GM23248 (cell line): Measurements from ENCODE around the gene CNRIP1. TPM values are rescaled to one million over a fixed set of nuclear protein-coding genes. Genes with fewer than 3 reads are reported as not detected.

Source experiments
- DNase-seq: peaks from one replicate; pipeline ENCODE4 v3.0.0-alpha.2; 2015
- H2AFZ ChIP-seq: fragments of 200-600 bp; sonication (generic); 2 replicates; pipeline ENCODE4 v1.6.1; 2016; ENCODE audit warnings: antibody characterized with exemption
- H3F3A ChIP-seq: fragments of 200-600 bp; sonication (generic); 2 replicates; pipeline ENCODE4 v1.6.1; 2016; ENCODE audit warnings: mild to moderate bottlenecking, antibody characterized with exemption, mixed run types; ENCODE audit not compliant: insufficient read depth
- H3K27ac ChIP-seq: fragments of 200-600 bp; sonication (generic); 2 replicates; pipeline ENCODE4 v1.5.1; 2016; ENCODE audit warnings: mild to moderate bottlenecking
- H3K27me3 ChIP-seq: fragments of 200-600 bp; sonication (generic); replicated peaks from 2 replicates; pipeline ENCODE4 v1.6.1; 2016; ENCODE audit warnings: mild to moderate bottlenecking; ENCODE audit not compliant: insufficient read depth
- H3K36me3 ChIP-seq: fragments of 200-600 bp; sonication (generic); 2 replicates; pipeline ENCODE4 v1.6.1; 2016; ENCODE audit warnings: low read depth, mild to moderate bottlenecking
- H3K4me1 ChIP-seq: fragments of 200-600 bp; sonication (generic); 2 replicates; pipeline ENCODE4 v1.6.1; 2016; ENCODE audit warnings: mild to moderate bottlenecking; ENCODE audit not compliant: insufficient read depth
- H3K4me2 ChIP-seq: fragments of 200-600 bp; sonication (generic); one replicate; pipeline ENCODE4 v1.6.1; 2016; ENCODE audit warnings: mild to moderate bottlenecking; ENCODE audit not compliant: unreplicated experiment
- H3K4me3 ChIP-seq: fragments of 200-600 bp; sonication (generic); 2 replicates; pipeline ENCODE4 v1.5.1; 2016; ENCODE audit warnings: mild to moderate bottlenecking
- H3K79me2 ChIP-seq: fragments of 200-600 bp; sonication (generic); 2 replicates; pipeline ENCODE4 v1.6.1; 2016; ENCODE audit warnings: mild to moderate bottlenecking; ENCODE audit not compliant: insufficient read depth
- H3K9ac ChIP-seq: fragments of 200-600 bp; sonication (generic); 2 replicates; pipeline ENCODE4 v1.6.1; 2016; ENCODE audit warnings: mild to moderate bottlenecking
- H3K9me2 ChIP-seq: fragments of 200-600 bp; sonication (generic); 2 replicates; pipeline ENCODE4 v1.6.1; 2016; ENCODE audit warnings: mixed run types, mild to moderate bottlenecking, moderate library complexity; ENCODE audit not compliant: insufficient read depth
- H3K9me3 ChIP-seq: fragments of 200-600 bp; sonication (generic); one replicate; pipeline ENCODE4 v1.6.1; 2017; ENCODE audit warnings: low read depth
- H4K20me1 ChIP-seq: fragments of 200-600 bp; sonication (generic); 2 replicates; pipeline ENCODE4 v1.6.0; 2016; ENCODE audit not compliant: insufficient read depth
- EZH2 ChIP-seq: fragments of 200-600 bp; sonication (generic); IDR thresholded peaks from 2 replicates; pipeline ENCODE4 v1.6.1; 2018; ENCODE audit warnings: antibody characterized with exemption, mild to moderate bottlenecking; ENCODE audit not compliant: insufficient read depth, poor library complexity, severe bottlenecking
- EZH2phosphoT487 ChIP-seq: fragments of 200-600 bp; sonication (generic); IDR thresholded peaks from 2 replicates; pipeline ENCODE4 v1.6.1; 2018; ENCODE audit warnings: antibody characterized with exemption, moderate library complexity, mild to moderate bottlenecking, low read depth; ENCODE audit not compliant: insufficient read depth
- WGBS, 2 experiments: methylation state at CpG; one replicate each; pipeline ENCODE4 v1.1.6; 2015 to 2017; ENCODE audit warnings: low lambda C conversion rate in 2 of 2, low coverage in 1 of 2; ENCODE audit errors: missing lambda C conversion rate in 2 of 2; 5-methylcytosine and 5-hydroxymethylcytosine counted together
- in situ Hi-C: fragments of 300-500 bp; cut with MboI; formaldehyde crosslinking; loops from 2 replicates; pipeline ENCODE4 v1.15.0; 2020
- polyA plus RNA-seq: library from polyadenylated mRNA; unstranded; fragments of >200 nt; fragmentation: Nextera tagmentation; extraction: Ambion mirVana; gene quantifications from 2 replicates; pipeline ENCODE4 v1.2.1, GENCODE V29; 2016
- total RNA-seq: library from RNA; depleted of rRNA; stranded (reverse); fragments of >200 nt; shearing (Covaris generic); gene quantifications from 2 replicates; pipeline ENCODE4 v1.2.3, GENCODE V29; 2014

CNRIP1 gene
- total and polyA plus RNA-seq, 2 experiments from 2014 or later, result 37.7 to 41.5 TPM

GRCh38 chr2:68366083-68366560, 46.4 kb upstream of the CNRIP1 start:
- H3F3A ChIP-seq, result peaks cover 26% of the 10 kb centered on the region
- H3K4me1 ChIP-seq, result peaks cover 14% of the 10 kb centered on the region
- no peaks in the 10 kb centered on the region for H3K9me2 ChIP-seq
- no peak for DNase-seq
- in situ Hi-C loops, result no loop called here
- no peak overlapping the region for H3K9ac ChIP-seq
- H4K20me1 ChIP-seq, result no peaks in the 10 kb centered on the region
- H3K27me3 ChIP-seq, result no peaks in the 10 kb centered on the region
- H3K79me2 ChIP-seq, result no peaks in the 10 kb centered on the region
- no peak overlapping the region for H3K4me3 ChIP-seq
- no peaks in the 10 kb centered on the region for H3K36me3 ChIP-seq
- no peak overlapping the region for H3K27ac ChIP-seq
- H2AFZ ChIP-seq, result no peak overlapping the region
- WGBS, 2 experiments, result 74 to 78% methylated on average over 4 of the region's 4 CpGs
- TF ChIP-seq EZH2 (no peak), EZH2phosphoT487 (no peak)
- H3K9me3 ChIP-seq, result no peaks in the 10 kb centered on the region
- H3K4me2 ChIP-seq, result no peak overlapping the region

- peaks cover 14% of the 10 kb centered on the region for H3K4me1 ChIP-seq
- TF ChIP-seq EZH2phosphoT487 (no peak), EZH2 (no peak)
- no peak within 1 kb of the TSS for H3K4me3 ChIP-seq
- in situ Hi-C loops, result no loop called here
- no peak within 1 kb of the TSS for H2AFZ ChIP-seq
- no peaks in the 10 kb centered on the region for H3K9me3 ChIP-seq
- H3K27ac ChIP-seq, result no peak within 1 kb of the TSS
- no peaks in the 10 kb centered on the region for H4K20me1 ChIP-seq
- WGBS, 2 experiments, result 92 to 96% methylated on average over 6 to 7 of the region's 7 CpGs
- H3K9me2 ChIP-seq, result no peaks in the 10 kb centered on the region
- no peak within 1 kb of the TSS for H3K4me2 ChIP-seq
- no peak for DNase-seq
- no peak within 1 kb of the TSS for H3K9ac ChIP-seq
- peaks cover 26% of the 10 kb centered on the region for H3F3A ChIP-seq
- H3K36me3 ChIP-seq, result no peaks in the 10 kb centered on the region
- H3K79me2 ChIP-seq, result no peaks in the 10 kb centered on the region
- H3K27me3 ChIP-seq, result no peaks in the 10 kb centered on the region
Observed at GRCh38 chr2:68365087-68365486, 45.3 kb upstream of the CNRIP1 start, which contains the start of gene PLEK. Gene PLEK, plus strand, starts transcription at chr2:68365282. Its CDS starts 70 bp downstream, at chr2:68365352.

- no peak overlapping the region for H3K4me2 ChIP-seq
- H3K27ac ChIP-seq, result no peak overlapping the region
- no peaks in the 10 kb centered on the region for H3K79me2 ChIP-seq
- H3K4me3 ChIP-seq, result no peak overlapping the region
- no peaks in the 10 kb centered on the region for H3K9me3 ChIP-seq
- H3K4me1 ChIP-seq, result peaks cover 10% of the 10 kb centered on the region
- no peak overlapping the region for H2AFZ ChIP-seq
- no peaks in the 10 kb centered on the region for H3K9me2 ChIP-seq
- DNase-seq, result no peak
- H3F3A ChIP-seq, result peaks cover 15% of the 10 kb centered on the region
- no peaks in the 10 kb centered on the region for H4K20me1 ChIP-seq
- no peaks in the 10 kb centered on the region for H3K36me3 ChIP-seq
- in situ Hi-C loops, result no loop called here
- no peak for TF ChIP-seq EZH2
- no peak for TF ChIP-seq EZH2phosphoT487
- 86 to 87% methylated on average over 4 of the region's 4 CpGs for WGBS, 2 experiments
- no peak overlapping the region for H3K9ac ChIP-seq
- H3K27me3 ChIP-seq, result no peaks in the 10 kb centered on the region
Observed at GRCh38 chr2:68363721-68364120, 44.0 kb upstream of the CNRIP1 start.

- H2AFZ ChIP-seq, result peak overlapping the region; percentile 71; the same call in 1 of the 2 replicates
- H3K4me3 ChIP-seq, result no peak overlapping the region
- in situ Hi-C loops, result no loop called here
- DNase-seq, result no peak
- H3K27ac ChIP-seq, result no peak overlapping the region
- no peaks in the 10 kb centered on the region for H3K27me3 ChIP-seq
- no peak overlapping the region for H3K4me2 ChIP-seq
- no peaks in the 10 kb centered on the region for H3K9me3 ChIP-seq
- TF ChIP-seq EZH2phosphoT487, result no peak
- TF ChIP-seq EZH2, result no peak
- H3K4me1 ChIP-seq, result peaks cover 1% of the 10 kb centered on the region; the same call in 1 of the 2 replicates
- H3K36me3 ChIP-seq, result no peaks in the 10 kb centered on the region
- H3K9me2 ChIP-seq, result no peaks in the 10 kb centered on the region
- no peaks in the 10 kb centered on the region for H3K79me2 ChIP-seq
- H3K9ac ChIP-seq, result no peak overlapping the region
- 78 to 79% methylated on average over 7 of the region's 7 CpGs for WGBS, 2 experiments
- peaks cover 5% of the 10 kb centered on the region for H3F3A ChIP-seq
- no peaks in the 10 kb centered on the region for H4K20me1 ChIP-seq
Observed at GRCh38 chr2:68362749-68363148, 43.0 kb upstream of the CNRIP1 start.

- peak overlapping the region; percentile 71 for H2AFZ ChIP-seq
- H3K27me3 ChIP-seq, result no peaks in the 10 kb centered on the region
- no peaks in the 10 kb centered on the region for H3K9me2 ChIP-seq
- H4K20me1 ChIP-seq, result no peaks in the 10 kb centered on the region
- no peaks in the 10 kb centered on the region for H3K79me2 ChIP-seq
- DNase-seq, result peak; percentile 73
- H3K36me3 ChIP-seq, result no peaks in the 10 kb centered on the region
- H3K4me2 ChIP-seq, result no peak overlapping the region
- no peak overlapping the region for H3K9ac ChIP-seq
- H3K27ac ChIP-seq, result no peak overlapping the region
- no peaks in the 10 kb centered on the region for H3K9me3 ChIP-seq
- no peaks in the 10 kb centered on the region for H3K4me1 ChIP-seq
- in situ Hi-C loops, result no loop called here
- 34 to 38% methylated on average over 12 of the region's 12 CpGs for WGBS, 2 experiments
- H3F3A ChIP-seq, result no peaks in the 10 kb centered on the region
- no peak overlapping the region for H3K4me3 ChIP-seq
- TF ChIP-seq EZH2phosphoT487, result no peak
- no peak for TF ChIP-seq EZH2
Observed at GRCh38 chr2:68362069-68362468, 42.3 kb upstream of the CNRIP1 start.
